WTC11 (cell line): Measurements from ENCODE around the gene POLG. TPM values are rescaled to one million over a fixed set of nuclear protein-coding genes. Genes with fewer than 3 reads are reported as not detected.

ENCODE experiments used
- ATAC-seq: fragments of 200-7000 bp; cut with Tn5 transposase; 2 replicates; pipeline ENCODE4 v1.10.0; 2021; ENCODE audit warnings: mild to moderate bottlenecking, moderate library complexity
- CTCF ChIA-PET: fragments of 300-600 bp; sonication (Branson Sonifier 250); formaldehyde crosslinking; loops from one replicate; lab custom pipeline; 2021; ENCODE audit warnings: antibody characterized with exemption; lab: Charles Lee
- POLR2A ChIA-PET: fragments of 350-600 bp; sonication (Branson Sonifier 250); formaldehyde crosslinking; loops from one replicate; lab custom pipeline; 2021; ENCODE audit warnings: antibody characterized with exemption; lab: Charles Lee
- DNase-seq: peaks from one replicate; pipeline ENCODE4 v3.0.0; 2021; ENCODE audit warnings: low spot score
- H3K27ac Mint-ChIP-seq: 2 replicates; pipeline ENCODE4 v1.8.0; 2021; ENCODE audit warnings: mixed read lengths
- H3K27me3 Mint-ChIP-seq: 2 replicates; pipeline ENCODE4 v1.8.0; 2021; ENCODE audit warnings: low read depth, mild to moderate bottlenecking, moderate library complexity, mixed read lengths
- H3K36me3 Mint-ChIP-seq: 2 replicates; pipeline ENCODE4 v1.8.0; 2021; ENCODE audit warnings: mixed read lengths
- H3K4me1 Mint-ChIP-seq: 2 replicates; pipeline ENCODE4 v1.8.0; 2022; ENCODE audit warnings: mixed read lengths
- H3K4me3 Mint-ChIP-seq: 2 replicates; pipeline ENCODE4 v1.8.0; 2021; ENCODE audit warnings: mild to moderate bottlenecking, moderate library complexity, mixed read lengths
- H3K9me3 Mint-ChIP-seq: 2 replicates; pipeline ENCODE4 v1.8.0; 2021; ENCODE audit warnings: mixed read lengths
- ATF6 ChIP-seq: sonication (generic); formaldehyde crosslinking; IDR thresholded peaks from 2 replicates; pipeline ENCODE4 v1.8.1; 2023; ENCODE audit warnings: mild to moderate bottlenecking, missing genetic modification reagents
- CREM ChIP-seq: sonication (generic); formaldehyde crosslinking; IDR thresholded peaks from 2 replicates; pipeline ENCODE4 v1.8.1; 2022; ENCODE audit warnings: mild to moderate bottlenecking, missing genetic modification reagents, moderate library complexity
- E2F4 ChIP-seq: sonication (generic); formaldehyde crosslinking; IDR thresholded peaks from 2 replicates; pipeline ENCODE4 v1.8.1; 2022; ENCODE audit warnings: low read depth, mild to moderate bottlenecking, moderate library complexity, missing genetic modification reagents, borderline replicate concordance
- ETV6 ChIP-seq: sonication (generic); formaldehyde crosslinking; IDR thresholded peaks from 2 replicates; pipeline ENCODE4 v1.8.1; 2022; ENCODE audit warnings: mild to moderate bottlenecking, missing genetic modification reagents
- FOXJ3 ChIP-seq: sonication (generic); formaldehyde crosslinking; IDR thresholded peaks from 2 replicates; pipeline ENCODE4 v1.9.0; 2021; ENCODE audit warnings: missing genetic modification reagents, mild to moderate bottlenecking, borderline replicate concordance
- GRHL2 ChIP-seq: fragments of 250-450 bp; sonication (Bioruptor Pico); IDR thresholded peaks from 2 replicates; pipeline ENCODE4 v1.8.0; 2022; ENCODE audit warnings: mild to moderate bottlenecking, moderate library complexity; ENCODE audit not compliant: insufficient replicate concordance, severe bottlenecking
- GTF2I ChIP-seq: fragments of 250-450 bp; sonication (Bioruptor Pico); conservative IDR thresholded peaks from 2 replicates; pipeline ENCODE4 v1.4.0; 2021; ENCODE audit warnings: mild to moderate bottlenecking
- HMGA2 ChIP-seq: fragments of 250-450 bp; sonication (Bioruptor Pico); IDR thresholded peaks from 2 replicates; pipeline ENCODE4 v1.4.0; 2021; ENCODE audit warnings: mild to moderate bottlenecking, moderate library complexity
- MYBL2 ChIP-seq: sonication (generic); formaldehyde crosslinking; IDR thresholded peaks from 2 replicates; pipeline ENCODE4 v1.8.1; 2023; ENCODE audit warnings: mild to moderate bottlenecking, moderate library complexity, missing genetic modification reagents
- NFYB ChIP-seq: sonication (generic); formaldehyde crosslinking; conservative IDR thresholded peaks from 2 replicates; pipeline ENCODE4 v1.8.0; 2022; ENCODE audit warnings: low read depth, missing genetic modification reagents
- NR1H2 ChIP-seq: sonication (generic); formaldehyde crosslinking; IDR thresholded peaks from 2 replicates; pipeline ENCODE4 v1.9.0; 2021; ENCODE audit warnings: mild to moderate bottlenecking, moderate library complexity, missing genetic modification reagents
- RELA ChIP-seq: sonication (generic); formaldehyde crosslinking; IDR thresholded peaks from 2 replicates; pipeline ENCODE4 v1.8.1; 2022; ENCODE audit warnings: missing genetic modification reagents, mild to moderate bottlenecking, borderline replicate concordance
- RORB ChIP-seq: fragments of 250-450 bp; sonication (Bioruptor Pico); IDR thresholded peaks from 2 replicates; pipeline ENCODE4 v1.9.0; 2021; ENCODE audit warnings: mild to moderate bottlenecking
- SOX15 ChIP-seq: fragments of 250-450 bp; sonication (Bioruptor Pico); IDR thresholded peaks from 2 replicates; pipeline ENCODE4 v1.9.0; 2021; ENCODE audit warnings: mild to moderate bottlenecking
- USF1 ChIP-seq: sonication (generic); formaldehyde crosslinking; IDR thresholded peaks from 2 replicates; pipeline ENCODE4 v1.8.0; 2022; ENCODE audit warnings: mild to moderate bottlenecking, missing genetic modification reagents
- ZNF121 ChIP-seq: sonication (generic); formaldehyde crosslinking; IDR thresholded peaks from 2 replicates; pipeline ENCODE4 v1.8.0; 2023; ENCODE audit warnings: missing genetic modification reagents
- ZNF416 ChIP-seq: fragments of 250-450 bp; sonication (Bioruptor Pico); IDR thresholded peaks from 2 replicates; pipeline ENCODE4 v1.9.0; 2021; ENCODE audit warnings: mild to moderate bottlenecking, inconsistent platforms
- ZSCAN18 ChIP-seq: fragments of 250-450 bp; sonication (Bioruptor Pico); IDR thresholded peaks from 2 replicates; pipeline ENCODE4 v2.1.2; 2022; ENCODE audit warnings: mild to moderate bottlenecking, moderate library complexity
- total RNA-seq: library from RNA; stranded (reverse); gene quantifications from 3 replicates; pipeline ENCODE4 v1.2.3, GENCODE V29; 2021

POLG gene
- total RNA-seq, 1 experiment from 2014 or later = 76.2 TPM

- TF ChIP-seq RORB (CRISPR knock-in tag) = no peak
- no peak for TF ChIP-seq NR1H2
- TF ChIP-seq ZNF416 = no peak
- no peak for TF ChIP-seq ZSCAN18 (CRISPR knock-in tag)
- no peak for TF ChIP-seq CREM (CRISPR knock-in tag)
- no peak for TF ChIP-seq ZNF121 (CRISPR knock-in tag)
Measured at GRCh38 chr15:89352476-89352875, 17.9 kb upstream of the POLG start (continued).

- Mint-ChIP-seq H3K4me3 (no peak overlapping the region), H3K9me3 (no peaks in the 10 kb centered on the region), H3K27ac (no peak overlapping the region), H3K27me3 (peaks cover 22% of the 10 kb centered on the region), H3K36me3 (no peaks in the 10 kb centered on the region), H3K4me1 (peaks cover 5% of the 10 kb centered on the region; the same call in 1 of the 2 replicates)
- CTCF ChIA-PET = interaction anchor here (1.2 to 9.6 kb wide), 3 partner anchors 8 to 143 kb away, joined by 4 to 121 read pairs (median 6); no protein-coding TSS in a partner anchor
- POLR2A ChIA-PET = no interaction called here
- ATAC-seq (no peak), DNase-seq (no peak)
- no peak for TF ChIP-seq RELA (CRISPR knock-in tag)
- TF ChIP-seq E2F4 = no peak
- TF ChIP-seq MYBL2 (CRISPR knock-in tag) = no peak
- TF ChIP-seq ETV6 (CRISPR knock-in tag) = no peak
- no peak for TF ChIP-seq GRHL2
- no peak for TF ChIP-seq FOXJ3
- no peak for TF ChIP-seq SOX15 (CRISPR knock-in tag)
- no peak for TF ChIP-seq ZNF121 (CRISPR knock-in tag)
Measured at GRCh38 chr15:89349206-89349558, 14.6 kb upstream of the POLG start.

GRCh38 chr15:89346516-89347231, 12.1 kb upstream of the POLG start:
- ChIA-PET POLR2A (interaction anchor here (0.6 kb wide), 1 partner anchor 116 kb away, joined by 5 read pairs; no protein-coding TSS in a partner anchor), CTCF (interaction anchor here (0.6 to 9.6 kb wide), 14 partner anchors 11 to 229 kb away, joined by 3 to 121 read pairs (median 3); partner anchors contain the start of genes POLG and TICRR)
- no peaks in the 10 kb centered on the region for H3K36me3 Mint-ChIP-seq
- H3K9me3 Mint-ChIP-seq = no peaks in the 10 kb centered on the region
- no peak overlapping the region for H3K4me3 Mint-ChIP-seq
- no peak overlapping the region for H3K27ac Mint-ChIP-seq
- peaks cover 5% of the 10 kb centered on the region; the same call in 1 of the 2 replicates for H3K4me1 Mint-ChIP-seq
- DNase-seq = peak; percentile 43
- peaks cover 6% of the 10 kb centered on the region; the same call in 1 of the 2 replicates for H3K27me3 Mint-ChIP-seq
- peak; percentile 98 for ATAC-seq
- TF ChIP-seq GTF2I (no peak), ZSCAN18 (CRISPR knock-in tag) (no peak), ATF6 (no peak), CREM (CRISPR knock-in tag) (no peak), USF1 (no peak), HMGA2 (CRISPR knock-in tag) (no peak), NFYB (CRISPR knock-in tag) (no peak)
